K562 (cell line): ENCODE data around the gene RAB40B.

Source experiments
- CEBPZ ChIP-seq: fragments of 150-350 bp; IDR thresholded peaks from 2 replicates; pipeline ENCODE4 v1.6.1; 2014; ENCODE audit warnings: low read depth, mild to moderate bottlenecking, low read length, borderline replicate concordance
- FOXJ3 ChIP-seq: sonication (generic); formaldehyde crosslinking; IDR thresholded peaks from 2 replicates; pipeline ENCODE4 v1.4.0; 2020; ENCODE audit warnings: mild to moderate bottlenecking, missing genetic modification reagents
- HDAC6 ChIP-seq: IDR thresholded peaks from 2 replicates; pipeline ENCODE4 v1.6.1; 2012; ENCODE audit warnings: low read depth, mild to moderate bottlenecking, control low read depth, inconsistent platforms, low read length, moderate library complexity
- PRPF4 ChIP-seq: fragments of 200-400 bp; formaldehyde crosslinking; IDR thresholded peaks from one replicate; pipeline ENCODE4 v1.6.1; 2017; ENCODE audit warnings: low read length, low read depth, mild to moderate bottlenecking; ENCODE audit not compliant: insufficient read depth, poor library complexity, severe bottlenecking
- RFX5 ChIP-seq: IDR thresholded peaks from 2 replicates; pipeline ENCODE4 v1.6.1; 2011; ENCODE audit warnings: low read depth, mild to moderate bottlenecking, improper control_type of control experiment, low read length
- TF ChIP-seq, protein P1 (sequence below), 3 experiments: IDR thresholded peaks in 2 of 3; conservative IDR thresholded peaks in 1 of 3; 2 replicates each; pipeline ENCODE4 v1.5.1; 2011 to 2012; ENCODE audit warnings: low read length in 3 of 3, mild to moderate bottlenecking in 3 of 3, control low read depth in 2 of 3, improper control_type of control experiment in 1 of 3, inconsistent platforms in 1 of 3, low read depth in 1 of 3, mixed read lengths in 1 of 3, moderate library complexity in 1 of 3; ENCODE audit not compliant: insufficient read depth in 2 of 3
- TF ChIP-seq, protein P2 (sequence below): fragments of 450-650 bp; formaldehyde crosslinking; IDR thresholded peaks from 2 replicates; pipeline ENCODE4 v1.4.0; 2020; ENCODE audit warnings: mild to moderate bottlenecking

DNA sequence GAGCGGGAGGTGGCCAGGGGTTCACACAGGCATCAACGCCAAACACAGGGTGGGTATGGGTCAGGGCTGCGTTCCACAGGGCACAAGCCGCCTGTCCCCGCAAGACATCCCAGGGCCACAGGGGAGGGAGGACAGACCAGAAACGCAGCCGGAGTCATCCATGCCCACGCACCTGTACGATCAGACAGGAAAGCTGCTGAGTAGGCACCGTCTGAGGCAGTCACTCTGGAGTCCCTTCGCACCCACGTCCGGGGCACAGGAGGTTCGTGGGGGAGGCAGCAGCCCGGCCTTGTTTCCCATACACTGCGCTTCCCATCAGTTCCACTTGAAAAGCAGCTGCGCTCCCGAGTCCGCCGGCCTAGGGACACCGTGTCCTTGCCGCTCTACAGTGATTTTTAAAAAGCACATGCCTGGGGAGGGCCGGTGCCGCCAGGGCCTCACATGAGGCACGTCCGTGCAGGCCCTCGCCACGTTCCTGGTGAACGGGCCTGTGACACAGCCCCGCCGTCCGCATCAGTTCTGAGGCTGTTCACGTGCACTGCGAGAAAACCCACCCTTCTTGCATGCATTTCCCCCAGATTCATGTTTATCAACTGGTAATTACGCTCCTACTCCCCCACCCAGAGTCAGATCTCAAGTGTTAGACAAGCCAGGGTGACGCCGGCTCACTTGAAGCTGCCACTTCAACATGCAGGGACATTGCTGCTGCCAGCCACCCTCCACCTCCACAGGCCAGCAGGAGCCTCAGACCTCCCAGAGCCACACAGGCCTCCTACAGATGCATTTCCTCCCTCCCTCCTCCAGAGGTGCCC is 85.0 kb downstream of the RAB40B start:
- TF ChIP-seq, protein P1, sequence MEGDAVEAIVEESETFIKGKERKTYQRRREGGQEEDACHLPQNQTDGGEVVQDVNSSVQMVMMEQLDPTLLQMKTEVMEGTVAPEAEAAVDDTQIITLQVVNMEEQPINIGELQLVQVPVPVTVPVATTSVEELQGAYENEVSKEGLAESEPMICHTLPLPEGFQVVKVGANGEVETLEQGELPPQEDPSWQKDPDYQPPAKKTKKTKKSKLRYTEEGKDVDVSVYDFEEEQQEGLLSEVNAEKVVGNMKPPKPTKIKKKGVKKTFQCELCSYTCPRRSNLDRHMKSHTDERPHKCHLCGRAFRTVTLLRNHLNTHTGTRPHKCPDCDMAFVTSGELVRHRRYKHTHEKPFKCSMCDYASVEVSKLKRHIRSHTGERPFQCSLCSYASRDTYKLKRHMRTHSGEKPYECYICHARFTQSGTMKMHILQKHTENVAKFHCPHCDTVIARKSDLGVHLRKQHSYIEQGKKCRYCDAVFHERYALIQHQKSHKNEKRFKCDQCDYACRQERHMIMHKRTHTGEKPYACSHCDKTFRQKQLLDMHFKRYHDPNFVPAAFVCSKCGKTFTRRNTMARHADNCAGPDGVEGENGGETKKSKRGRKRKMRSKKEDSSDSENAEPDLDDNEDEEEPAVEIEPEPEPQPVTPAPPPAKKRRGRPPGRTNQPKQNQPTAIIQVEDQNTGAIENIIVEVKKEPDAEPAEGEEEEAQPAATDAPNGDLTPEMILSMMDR (IDR thresholded peaks at IDR 0.05 in 2 of 3, conservative IDR thresholded peaks at IDR 0.05 in 1 of 3; ENCODE audit: insufficient read depth in 2 of 3, low read depth in 1 of 3, low read length in 3 of 3): no peak
- no peak for TF ChIP-seq PRPF4
- TF ChIP-seq HDAC6: no peak
- no peak for TF ChIP-seq FOXJ3 (CRISPR knock-in tag)
- TF ChIP-seq CEBPZ: no peak
- TF ChIP-seq, protein P2, sequence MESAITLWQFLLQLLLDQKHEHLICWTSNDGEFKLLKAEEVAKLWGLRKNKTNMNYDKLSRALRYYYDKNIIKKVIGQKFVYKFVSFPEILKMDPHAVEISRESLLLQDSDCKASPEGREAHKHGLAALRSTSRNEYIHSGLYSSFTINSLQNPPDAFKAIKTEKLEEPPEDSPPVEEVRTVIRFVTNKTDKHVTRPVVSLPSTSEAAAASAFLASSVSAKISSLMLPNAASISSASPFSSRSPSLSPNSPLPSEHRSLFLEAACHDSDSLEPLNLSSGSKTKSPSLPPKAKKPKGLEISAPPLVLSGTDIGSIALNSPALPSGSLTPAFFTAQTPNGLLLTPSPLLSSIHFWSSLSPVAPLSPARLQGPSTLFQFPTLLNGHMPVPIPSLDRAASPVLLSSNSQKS (CRISPR knock-in tag): no peak
- no peak for TF ChIP-seq RFX5
